Erythroblast (primary cell): ENCODE results near the gene SPAG5.
A peak's percentile ranks its signal among the peaks of the same experiment; 100 is the strongest.
"Not testable (repeated sequence)": the region's sequence is repeated elsewhere in the genome, so short reads cannot be mapped to it uniquely, and the experiment has no call there.

Experiments
- DNase-seq, 2 experiments: peaks; one replicate each; lab custom pipeline; 2025; lab: John Stamatoyannopoulos, UW
- GATA1 ChIP-seq: IDR thresholded peaks from 2 replicates; pipeline ENCODE4 v1.6.1; 2011; ENCODE audit warnings: low read depth, mild to moderate bottlenecking, control low read depth, low read length, moderate library complexity
- POLR2A ChIP-seq: IDR thresholded peaks from 2 replicates; pipeline ENCODE4 v1.6.1; 2011; ENCODE audit warnings: mild to moderate bottlenecking, low read length

The SPAG5 gene

DNA sequence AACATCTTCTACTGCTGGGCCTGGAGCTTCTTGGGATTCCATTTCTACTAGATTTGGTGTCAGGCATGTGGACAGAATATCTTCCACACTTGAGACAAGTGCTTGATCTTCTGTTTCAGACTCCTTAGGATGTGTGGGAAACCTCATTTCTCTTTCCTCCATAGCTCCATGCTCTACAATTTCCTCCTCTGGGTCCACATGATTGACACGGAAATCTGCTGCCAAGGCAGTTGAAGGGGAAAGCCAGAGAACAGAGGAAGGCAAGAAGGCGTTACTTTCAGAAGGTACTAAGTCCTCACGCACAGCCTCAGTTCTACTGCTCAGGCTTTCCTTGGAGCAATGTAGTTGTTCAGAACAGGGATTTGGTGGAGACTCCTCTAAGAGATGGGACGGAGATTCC is 6.6 kb downstream of the SPAG5 start:
- TF ChIP-seq GATA1 (no peak), POLR2A (no peak)
- no peak for DNase-seq

DNA sequence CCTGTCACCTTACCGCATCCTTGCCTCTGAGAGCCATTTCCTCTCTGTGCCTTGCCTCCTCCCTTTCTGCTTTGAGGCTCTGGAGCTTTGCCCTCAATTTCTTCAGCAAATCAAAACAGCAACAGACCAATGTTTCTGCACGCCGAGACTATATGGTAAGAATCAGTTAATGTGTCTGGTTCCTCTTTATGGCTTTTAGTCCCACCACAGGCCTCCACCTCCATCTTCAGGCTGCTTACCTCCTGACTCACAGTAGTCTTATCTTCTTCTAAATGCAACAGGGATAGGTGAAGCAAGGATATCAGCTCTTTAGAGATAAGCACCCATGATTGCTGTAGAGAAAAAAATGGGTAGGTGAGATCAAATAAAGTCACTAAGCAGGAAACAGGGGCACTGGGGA is 13.0 kb downstream of the SPAG5 start:
- no peak for DNase-seq
- TF ChIP-seq GATA1, result no peak

DNA sequence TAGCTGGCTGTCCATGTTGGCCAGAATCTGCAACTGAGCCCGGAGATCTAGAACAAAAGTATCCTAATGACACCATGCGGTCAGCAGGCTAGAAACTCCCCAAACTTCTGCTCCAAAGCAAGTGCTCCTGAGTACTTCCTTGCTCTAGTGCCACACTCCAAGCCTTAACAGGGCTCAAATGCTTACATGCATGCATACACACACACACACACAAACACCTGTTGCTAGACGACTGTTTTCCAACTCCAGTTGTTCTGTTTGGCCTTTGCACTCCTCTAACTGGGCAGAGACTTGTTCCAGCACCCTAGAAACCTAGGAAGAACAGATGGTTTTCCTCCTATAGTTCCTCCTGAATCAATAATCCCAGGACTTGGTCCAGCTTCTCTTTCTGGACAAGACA is 14.4 kb downstream of the SPAG5 start:
- no peak for TF ChIP-seq GATA1
- TF ChIP-seq POLR2A, result no peak
- DNase-seq, result no peak

DNA sequence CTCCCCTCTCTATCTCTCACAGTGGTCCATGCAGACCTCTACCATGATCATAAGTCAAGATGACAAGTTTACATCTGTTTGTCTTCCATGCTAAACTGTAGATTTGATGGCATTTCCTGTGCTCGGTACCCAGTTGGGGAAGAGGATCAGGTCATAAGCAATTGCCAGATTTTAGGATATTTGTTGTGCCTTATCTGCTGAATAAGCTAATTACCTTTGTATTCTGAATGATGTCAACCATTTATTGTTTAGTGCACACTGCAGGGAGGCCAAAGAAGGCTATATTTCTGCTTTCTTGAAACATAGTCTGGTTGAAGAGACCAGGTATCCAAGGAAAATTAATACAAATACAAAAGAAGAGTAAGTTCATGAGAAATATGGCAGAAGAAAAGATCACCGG is 16.3 kb downstream of the SPAG5 start:
- no peak for TF ChIP-seq POLR2A
- TF ChIP-seq GATA1, result no peak
- DNase-seq, result no peak

DNA sequence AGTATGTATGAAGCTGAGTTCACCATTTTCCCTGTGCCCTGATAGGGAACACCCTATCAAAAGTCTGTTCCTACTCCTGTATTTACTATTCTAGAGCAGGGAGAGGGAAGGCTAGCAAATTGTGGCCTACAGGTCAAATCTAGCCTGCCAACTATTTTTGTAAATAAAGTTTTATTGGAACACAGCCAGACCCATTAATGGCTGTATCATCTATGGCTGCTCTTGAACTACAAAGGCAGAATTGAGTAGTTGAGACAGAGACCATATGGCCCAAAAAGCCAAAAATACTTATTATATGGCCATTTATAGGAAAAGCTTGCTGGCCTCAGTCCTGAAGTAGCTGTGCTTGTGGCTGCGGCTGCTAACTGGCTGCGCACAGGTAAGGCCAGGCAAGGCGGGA is 17.9 kb downstream of the SPAG5 start:
- TF ChIP-seq POLR2A (no peak), GATA1 (no peak)
- DNase-seq, result no peak

DNA sequence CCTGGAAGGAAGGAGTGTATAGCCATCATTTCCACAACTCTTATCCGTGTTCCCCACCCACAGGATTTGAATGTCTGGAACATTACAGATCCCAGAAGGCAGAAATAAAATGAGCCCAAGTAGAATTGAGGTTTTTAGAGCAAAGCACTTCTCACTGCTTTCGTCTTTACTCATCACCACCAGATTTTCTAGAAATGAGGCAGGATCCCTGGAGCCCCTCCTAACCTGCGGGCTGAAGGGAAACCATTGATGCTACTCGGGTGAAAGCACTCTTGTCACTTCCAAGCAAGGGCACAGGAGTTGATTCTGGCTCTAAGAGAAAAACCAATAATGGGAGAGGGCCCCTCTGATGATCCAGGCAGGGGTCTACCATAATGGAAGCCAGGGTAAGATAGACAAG is 19.3 kb downstream of the SPAG5 start:
- no peak for DNase-seq
- TF ChIP-seq POLR2A, result no peak
- no peak for TF ChIP-seq GATA1

DNA sequence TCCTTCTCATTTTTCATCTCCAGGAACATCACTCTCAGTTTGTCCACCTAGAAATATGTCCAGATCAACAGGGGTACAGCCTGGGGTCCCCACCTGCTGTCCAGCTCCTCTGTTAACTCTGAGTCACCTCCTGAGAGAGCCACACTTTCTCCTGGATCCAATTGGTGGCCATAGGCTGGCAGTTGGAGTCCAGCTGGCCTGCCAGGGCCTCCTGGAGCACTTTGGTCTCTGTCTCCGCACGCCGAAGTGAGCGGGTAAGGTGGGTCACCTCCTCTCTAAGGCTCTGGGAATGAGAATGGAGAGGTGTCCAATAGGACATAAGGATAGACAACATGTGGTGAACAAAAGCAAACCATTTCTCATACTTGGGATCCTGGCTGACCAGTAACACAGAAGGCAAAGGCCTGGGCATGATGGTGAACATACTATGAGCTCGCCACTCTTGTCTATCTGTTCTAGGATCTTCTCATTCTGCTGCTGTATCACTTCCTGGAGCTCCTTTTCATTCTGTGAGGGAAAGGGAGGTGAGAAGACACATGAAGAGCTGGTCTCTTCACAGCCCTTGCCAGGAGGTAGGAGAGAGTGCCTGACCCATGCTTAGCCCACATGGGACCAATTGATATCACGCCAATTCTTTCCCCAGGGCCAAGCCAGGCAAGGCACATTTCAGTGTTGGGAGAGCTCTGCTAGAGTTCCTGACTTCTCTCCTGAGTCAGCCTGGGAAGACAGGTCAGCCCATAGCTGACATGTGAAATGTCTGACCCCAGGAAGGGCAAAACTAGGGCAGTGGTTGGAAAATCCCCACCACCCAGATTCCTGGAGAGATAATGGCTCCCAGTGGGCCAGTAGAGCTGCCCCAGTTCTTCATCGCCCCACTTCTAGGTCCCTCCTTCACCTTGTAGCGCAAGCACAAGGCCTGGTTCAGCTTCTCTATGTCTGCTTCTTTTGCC is 20.3 kb downstream of the SPAG5 start:
- TF ChIP-seq GATA1, result no peak
- TF ChIP-seq POLR2A, result no peak
- no peak for DNase-seq

DNA sequence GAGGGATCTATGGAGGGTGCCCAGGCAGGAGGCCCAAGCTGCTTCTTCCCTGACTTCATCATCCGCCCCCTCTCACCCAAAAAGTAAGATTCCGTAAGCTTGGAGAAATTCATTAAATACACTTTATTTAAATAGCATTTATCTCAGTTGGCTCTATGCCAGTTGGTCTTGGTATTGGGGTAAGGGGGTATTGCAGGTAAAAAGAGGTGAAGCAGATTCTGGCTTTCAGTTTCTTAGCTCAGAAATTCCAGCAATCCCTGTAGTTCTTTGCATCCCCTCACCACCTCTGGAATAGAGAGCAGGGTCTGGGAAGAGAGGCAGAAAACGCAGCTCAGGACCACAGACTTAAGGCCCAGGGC is 21.4 kb downstream of the SPAG5 start:
- DNase-seq, result peak in 1 of 2 experiments; percentile 43

DNA sequence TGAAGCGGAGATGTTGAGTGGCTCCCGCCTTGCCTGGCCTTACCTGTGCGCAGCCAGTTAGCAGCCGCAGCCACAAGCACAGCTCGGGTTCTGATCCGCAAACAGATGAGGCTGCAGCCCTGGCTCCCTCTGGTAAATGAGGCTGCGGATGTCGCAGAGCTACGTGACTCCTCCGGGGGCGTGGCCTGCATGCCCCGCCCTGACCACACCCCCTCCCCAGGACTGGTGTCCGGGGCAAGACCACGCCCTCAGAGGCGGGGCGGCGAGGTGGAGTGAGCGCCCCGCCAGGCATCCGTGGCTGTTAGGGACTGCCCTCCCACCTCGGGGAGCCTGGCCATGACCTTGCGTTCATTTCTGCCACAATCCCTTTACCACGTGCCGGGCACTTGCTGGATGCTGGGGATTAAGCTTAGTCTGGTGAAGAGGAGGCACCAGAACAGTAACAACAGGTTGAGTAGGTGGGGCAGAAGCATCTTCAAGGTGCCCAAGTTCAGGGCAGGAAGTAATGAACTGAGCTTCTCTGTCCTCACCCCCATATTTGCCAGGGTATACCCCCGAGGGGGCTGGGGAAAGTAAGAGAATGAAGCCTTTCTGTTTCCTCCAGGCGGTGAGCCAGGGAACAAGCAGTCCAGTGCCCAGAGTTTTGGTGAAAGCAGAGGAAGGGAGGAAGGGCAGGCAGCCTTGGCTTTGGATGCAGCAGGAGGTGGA is 21.9 kb downstream of the SPAG5 start, which contains the start of gene ALDOC:
ALDOC (minus strand) TSS at position 138 of the 708 bp plus-strand sequence. CDS start 1,363 bp downstream, outside the sequence.
- peak; percentile 98 for DNase-seq
- TF ChIP-seq GATA1 (no peak), POLR2A (peak; percentile 77)

More for the DNA sequence above, 21.4 kb downstream of the SPAG5 start:
- no peak for TF ChIP-seq POLR2A

DNA sequence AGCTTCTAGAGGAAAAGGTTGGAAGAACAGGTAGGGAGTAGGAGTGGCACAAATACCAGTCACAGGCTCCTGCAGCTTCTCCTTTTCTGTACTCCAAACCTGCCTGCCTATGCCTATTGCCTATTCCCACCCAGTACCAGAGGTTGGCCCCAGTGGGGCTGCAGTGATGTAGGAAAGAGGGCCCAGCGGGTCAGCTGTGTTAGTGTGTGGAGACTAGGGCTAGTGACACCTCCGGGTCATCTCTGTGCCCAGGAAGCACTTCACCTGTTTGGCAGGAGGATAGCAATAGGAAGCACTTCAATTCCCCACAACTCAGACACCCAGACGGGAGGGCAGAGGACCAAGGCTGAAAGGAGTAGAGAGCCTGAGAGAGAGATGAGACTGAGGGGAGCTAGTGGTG is 22.8 kb downstream of the SPAG5 start:
- not testable (repeated sequence) for DNase-seq

DNA sequence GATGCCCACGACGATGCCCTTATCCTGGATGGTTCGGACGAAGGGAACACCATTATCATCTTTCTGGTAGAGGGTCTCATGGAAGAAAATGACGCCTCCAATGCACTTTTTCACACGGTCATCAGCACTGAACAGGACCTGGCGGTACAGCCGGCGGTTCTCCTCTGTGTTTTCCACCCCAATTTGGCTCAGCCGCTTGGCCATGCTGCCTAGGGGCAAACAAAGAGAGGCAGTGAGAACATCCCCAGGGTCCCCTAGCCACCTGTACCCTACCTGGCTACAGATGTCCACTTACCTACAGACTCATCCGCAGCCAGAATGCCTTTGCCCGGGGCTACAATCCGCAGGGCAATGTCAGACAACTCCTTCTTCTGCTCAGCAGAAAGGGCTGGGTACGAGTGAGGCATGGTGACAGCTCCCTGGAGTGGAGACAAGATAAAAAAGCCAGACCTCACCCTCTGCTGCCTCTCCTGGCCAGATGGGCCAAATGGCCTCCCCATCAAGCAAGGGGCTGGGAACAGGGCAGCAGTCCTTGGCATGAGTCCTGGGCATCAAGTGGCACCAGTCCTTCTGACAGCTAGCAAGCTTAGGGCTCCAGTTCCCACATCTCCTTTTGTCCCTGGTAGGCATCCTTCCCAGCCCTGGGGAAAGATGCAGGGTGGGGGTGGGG is 23.6 kb downstream of the SPAG5 start:
- no peak for TF ChIP-seq POLR2A
- no peak for TF ChIP-seq GATA1
- DNase-seq, result peak; percentile 60 to 63

DNA sequence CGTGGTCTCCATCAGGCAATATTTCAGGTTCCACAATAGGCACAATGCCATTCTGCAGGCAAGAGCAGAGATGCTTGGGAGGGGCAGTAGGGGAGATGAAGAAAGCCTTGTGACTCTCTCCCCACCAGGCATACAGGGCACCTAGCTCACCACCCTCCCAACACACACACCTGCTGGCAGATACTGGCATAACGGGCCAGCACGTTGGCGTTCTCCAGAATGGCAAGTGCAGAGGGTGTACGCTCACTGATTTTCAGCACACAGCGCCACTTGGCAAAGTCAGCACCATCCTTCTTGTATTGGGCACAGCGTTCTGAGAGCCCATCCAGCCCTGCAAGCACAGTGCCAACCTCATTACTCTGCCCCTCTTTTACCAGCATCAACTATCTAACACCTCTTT is 24.3 kb downstream of the SPAG5 start:
- TF ChIP-seq GATA1 (no peak), POLR2A (no peak)
- DNase-seq, result no peak

DNA sequence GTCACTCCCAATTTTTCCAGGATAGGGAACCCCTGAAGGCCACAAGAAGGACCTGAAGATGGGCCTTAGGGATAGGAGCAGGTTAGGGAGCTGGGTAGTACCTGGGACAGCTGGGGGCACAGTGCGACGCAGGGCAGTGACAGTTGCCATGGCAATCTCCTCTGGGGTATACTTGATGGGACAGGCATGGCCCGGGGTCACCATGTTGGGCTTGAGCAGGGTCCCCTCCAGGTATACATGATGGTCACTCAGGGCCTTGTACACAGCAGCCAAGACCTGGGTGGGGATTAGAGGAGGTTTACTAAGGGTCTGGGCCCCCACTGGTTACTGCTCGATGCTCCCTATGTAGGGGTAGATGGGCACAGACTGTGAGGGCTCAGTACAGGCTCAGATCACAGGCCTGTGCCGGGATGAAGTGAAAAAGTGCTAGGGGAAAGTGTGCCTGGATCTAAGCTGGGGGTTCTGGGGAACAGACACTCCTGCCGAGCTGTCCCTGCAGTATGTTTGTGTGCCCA is 24.8 kb downstream of the SPAG5 start:
- DNase-seq, result no peak
- TF ChIP-seq POLR2A, result no peak
- no peak for TF ChIP-seq GATA1

DNA sequence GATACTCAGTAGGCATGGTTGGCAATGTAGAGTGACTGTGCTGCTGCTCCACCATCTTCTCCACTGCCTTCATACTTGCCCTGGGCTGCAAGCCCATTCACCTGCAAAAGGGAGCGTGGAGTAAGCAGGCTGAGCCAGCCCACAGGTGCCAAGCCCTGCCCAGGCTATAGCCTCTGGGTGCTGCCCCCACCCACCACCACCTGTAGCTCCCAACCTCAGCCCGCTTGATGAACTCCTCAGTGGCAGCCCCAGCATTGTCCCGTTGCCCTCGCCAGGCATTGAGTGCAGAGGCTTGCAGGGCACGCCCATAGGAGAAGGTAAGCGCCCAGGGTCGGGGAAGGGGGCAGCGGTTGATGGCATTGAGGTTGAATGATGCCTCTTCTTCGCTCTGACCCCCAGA is 25.3 kb downstream of the SPAG5 start:
- no peak for TF ChIP-seq POLR2A
- no peak for TF ChIP-seq GATA1
- DNase-seq, result no peak

DNA sequence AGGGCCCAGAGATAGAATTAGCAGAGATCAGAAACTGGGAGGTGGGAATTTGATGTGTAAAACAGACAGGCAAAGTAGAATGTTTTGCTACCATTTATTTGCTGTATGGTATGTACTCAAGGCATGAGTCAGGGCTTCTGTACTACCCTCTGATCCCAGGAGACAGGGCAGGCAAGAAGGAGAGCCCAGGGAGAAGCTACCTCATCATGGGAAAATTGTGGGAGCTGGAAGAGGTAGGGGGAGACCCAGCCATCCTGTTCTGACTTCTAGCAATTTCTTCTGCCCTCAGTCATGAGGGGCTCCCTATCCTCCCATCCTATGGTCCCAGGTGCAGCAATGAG is 25.8 kb downstream of the SPAG5 start:
- no peak for DNase-seq

More for the DNA sequence above, 25.8 kb downstream of the SPAG5 start:
- TF ChIP-seq GATA1 (no peak), POLR2A (no peak)
